SK-N-SH (cell line): Measurements from ENCODE around the gene COQ9. TPM values are rescaled to one million over a fixed set of nuclear protein-coding genes. Genes with fewer than 3 reads are reported as not detected.
A peak's percentile ranks its signal among the peaks of the same experiment; 100 is the strongest.

Experiments
- CTCF ChIA-PET: fragments of 300-600, 350-600 bp; formaldehyde crosslinking; extraction: SDS; loops from one replicate; lab custom pipeline; 2021; lab: Yijun Ruan, JAX
- POLR2A ChIA-PET: fragments of 350-600 bp; sonication (Branson Sonifier 250); formaldehyde crosslinking; extraction: SDS; loops from one replicate; lab custom pipeline; 2020; ENCODE audit warnings: antibody characterized with exemption, inconsistent platforms; lab: Yijun Ruan, JAX
- DNase-seq: peaks from one replicate; pipeline ENCODE4 v3.0.0; 2012
- H2AFZ ChIP-seq: fragments of 200-600 bp; sonication (generic); 2 replicates; pipeline ENCODE4 v1.8.1; 2016; ENCODE audit warnings: antibody characterized with exemption, mild to moderate bottlenecking, low read depth
- H3F3A ChIP-seq: fragments of 200-600 bp; sonication (generic); replicated peaks from 2 replicates; pipeline ENCODE3; 2016; ENCODE audit warnings: antibody characterized with exemption, mild to moderate bottlenecking; ENCODE audit not compliant: insufficient read depth
- H3K27ac ChIP-seq, 2 experiments: fragments of 200-500 bp in 1 of 2; fragments of 200-600 bp in 1 of 2; sonication (Bioruptor generic) in 1 of 2; sonication (generic), shearing (Covaris generic) in 1 of 2; 2 replicates each; pipeline versions ENCODE4 v1.5.1 to v1.6.1; 2014 to 2016; ENCODE audit warnings: low read depth in 2 of 2, inconsistent platforms in 1 of 2, low read length in 1 of 2, mild to moderate bottlenecking in 1 of 2, mixed read lengths in 1 of 2
- H3K27me3 ChIP-seq: fragments of 200-600 bp; sonication (generic), shearing (Covaris generic); 2 replicates; pipeline ENCODE4 v1.6.1; 2016; ENCODE audit warnings: mixed run types; ENCODE audit not compliant: insufficient read depth
- H3K36me3 ChIP-seq, 2 experiments: fragments of 200-500 bp in 1 of 2; fragments of 200-600 bp in 1 of 2; sonication (Bioruptor generic) in 1 of 2; sonication (generic) in 1 of 2; replicated peaks in 1 of 2; 2 replicates each; pipeline versions ENCODE3 to v1.5.1; 2014 to 2016; ENCODE audit warnings: low read length in 1 of 2, mild to moderate bottlenecking in 1 of 2; ENCODE audit not compliant: insufficient read depth in 2 of 2, control insufficient read depth in 1 of 2
- H3K4me1 ChIP-seq, 2 experiments: fragments of 200-500 bp in 1 of 2; fragments of 200-600 bp in 1 of 2; sonication (Bioruptor generic) in 1 of 2; sonication (generic), shearing (Covaris generic) in 1 of 2; 2 replicates each; pipeline versions ENCODE4 v1.5.1 to v1.6.1; 2014 to 2016; ENCODE audit warnings: low read depth in 1 of 2, low read length in 1 of 2, mixed run types in 1 of 2; ENCODE audit not compliant: insufficient read depth in 2 of 2, control insufficient read depth in 1 of 2
- H3K4me2 ChIP-seq: fragments of 200-600 bp; sonication (generic), shearing (Covaris generic); 2 replicates; pipeline ENCODE4 v1.6.1; 2017; ENCODE audit warnings: mixed run types
- H3K4me3 ChIP-seq, 2 experiments: fragments of 200-500 bp in 1 of 2; fragments of 200-600 bp in 1 of 2; sonication (Bioruptor generic) in 1 of 2; sonication (generic), shearing (Covaris generic) in 1 of 2; 2 replicates each; pipeline versions ENCODE4 v1.5.1 to v1.8.1; 2014 to 2016; ENCODE audit warnings: low read depth in 2 of 2, inconsistent platforms in 1 of 2, low read length in 1 of 2, mild to moderate bottlenecking in 1 of 2, mixed read lengths in 1 of 2, moderate library complexity in 1 of 2
- H3K79me2 ChIP-seq: fragments of 200-600 bp; sonication (generic); 2 replicates; pipeline ENCODE4 v1.8.1; 2017; ENCODE audit warnings: mild to moderate bottlenecking; ENCODE audit not compliant: insufficient read depth
- H3K9ac ChIP-seq: fragments of 200-600 bp; sonication (generic); 2 replicates; pipeline ENCODE4 v1.6.1; 2017; ENCODE audit warnings: mixed run types
- H3K9me2 ChIP-seq: fragments of 200-600 bp; sonication (generic); 2 replicates; pipeline ENCODE4 v1.6.1; 2017; ENCODE audit warnings: mixed run types
- H3K9me3 ChIP-seq: fragments of 200-600 bp; sonication (generic); 2 replicates; pipeline ENCODE4 v1.6.1; 2017; ENCODE audit warnings: mixed run types, mild to moderate bottlenecking, moderate library complexity
- H4K20me1 ChIP-seq: fragments of 200-600 bp; sonication (generic); 2 replicates; pipeline ENCODE4 v1.6.1; 2017; ENCODE audit warnings: mild to moderate bottlenecking, mixed run types; ENCODE audit not compliant: insufficient read depth
- CHD2 ChIP-seq: fragments of 150-350 bp; IDR thresholded peaks from 2 replicates; pipeline ENCODE4 v1.6.1; 2018; ENCODE audit warnings: low read length; ENCODE audit not compliant: partially characterized antibody
- FOXJ3 ChIP-seq: sonication (generic); formaldehyde crosslinking; IDR thresholded peaks from 2 replicates; pipeline ENCODE4 v1.5.1; 2020; ENCODE audit warnings: mild to moderate bottlenecking, missing genetic modification reagents
- FOXM1 ChIP-seq: IDR thresholded peaks from 2 replicates; pipeline ENCODE4 v1.4.0; 2012; ENCODE audit warnings: low read depth, mild to moderate bottlenecking
- JUND ChIP-seq: IDR thresholded peaks from 2 replicates; pipeline ENCODE4 v1.4.0; 2012
- NFIC ChIP-seq: IDR thresholded peaks from 2 replicates; pipeline ENCODE4 v1.4.0; 2012; ENCODE audit warnings: borderline replicate concordance
- RCOR1 ChIP-seq: fragments of 150-350 bp; IDR thresholded peaks from 2 replicates; pipeline ENCODE4 v1.6.1; 2017; ENCODE audit warnings: antibody characterized with exemption, low read length
- RXRA ChIP-seq: IDR thresholded peaks from 2 replicates; pipeline ENCODE4 v1.4.0; 2012; ENCODE audit warnings: low read depth, mild to moderate bottlenecking, borderline replicate concordance
- TCF12 ChIP-seq: IDR thresholded peaks from 2 replicates; pipeline ENCODE4 v1.4.0; 2012
- TEAD4 ChIP-seq: IDR thresholded peaks from 2 replicates; pipeline ENCODE4 v1.4.0; 2012; ENCODE audit warnings: mild to moderate bottlenecking, borderline replicate concordance; ENCODE audit not compliant: insufficient read depth
- YY1 ChIP-seq: IDR thresholded peaks from 2 replicates; pipeline ENCODE4 v1.4.0; 2012; ENCODE audit warnings: low read depth, mild to moderate bottlenecking
- WGBS: methylation state at CpG from one replicate; pipeline ENCODE4 v1.1.6; 2017; ENCODE audit warnings: low lambda C conversion rate; 5-methylcytosine and 5-hydroxymethylcytosine counted together
- polyA plus RNA-seq, 3 experiments: library from polyadenylated mRNA; depleted of rRNA; stranded (reverse); fragments of >200 nt; gene quantifications; 2 replicates each; pipeline ENCODE4 v1.2.3, GENCODE V29; 2012
- TF ChIP-seq, protein P1 (sequence below): IDR thresholded peaks from 2 replicates; pipeline ENCODE4 v1.6.1; 2012; ENCODE audit warnings: mild to moderate bottlenecking, low read depth, low read length, moderate library complexity
- TF ChIP-seq, protein P2 (sequence below): IDR thresholded peaks from 2 replicates; pipeline ENCODE4 v1.4.0; 2012; ENCODE audit warnings: low read depth, borderline replicate concordance
- TF ChIP-seq, protein P3 (sequence below): fragments of 200-600 bp; sonication (generic); IDR thresholded peaks from 2 replicates; pipeline ENCODE4 v1.6.1; 2017; ENCODE audit warnings: antibody characterized with exemption, mild to moderate bottlenecking, moderate library complexity
- TF ChIP-seq, protein P4 (sequence below): IDR thresholded peaks from 2 replicates; pipeline ENCODE4 v1.4.0; 2012; ENCODE audit warnings: low read depth, borderline replicate concordance
- TF ChIP-seq, protein P5 (sequence below): IDR thresholded peaks from 2 replicates; pipeline ENCODE4; 2012

The COQ9 gene
- polyA plus RNA-seq, 1 of the 3 experiments (the other 2 are of a cell fraction), result 81.2 TPM

DNA sequence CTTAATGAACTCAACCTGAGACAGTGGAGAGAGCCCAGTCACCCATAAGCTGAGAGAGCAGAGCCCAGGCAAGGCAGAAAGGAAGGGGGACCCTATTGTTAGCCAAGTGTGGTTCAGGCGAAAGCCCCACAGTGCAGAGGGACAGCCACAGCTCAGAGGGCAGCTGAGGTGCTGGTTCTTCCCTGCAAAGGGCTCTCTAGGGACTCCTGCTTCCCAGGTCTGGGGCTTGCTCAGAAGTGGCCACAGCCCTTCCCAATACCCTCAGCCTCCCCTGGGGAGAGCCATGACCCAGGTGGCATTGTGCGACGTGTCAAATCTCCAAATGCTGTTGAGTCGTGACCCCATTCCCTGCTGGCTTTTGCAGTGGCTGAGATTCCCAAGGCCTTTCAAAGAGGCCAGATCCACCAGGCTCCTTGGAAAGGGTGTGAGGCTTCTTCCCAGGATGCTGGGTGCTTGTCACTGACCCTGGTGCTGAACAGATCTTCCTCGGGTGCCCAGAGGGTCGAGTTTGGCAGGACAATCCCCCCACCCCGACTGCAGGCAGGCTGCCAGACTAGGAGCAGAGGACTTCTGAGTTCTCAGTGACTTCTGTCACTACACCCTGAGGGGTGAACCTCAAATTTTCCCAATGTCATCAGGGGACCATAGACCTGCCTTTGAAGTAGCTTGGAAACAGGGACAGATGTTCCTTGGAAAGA, 45.2 kb upstream of the COQ9 start:
- no peaks in the 10 kb centered on the region for H3K4me1 ChIP-seq
- no peaks in the 10 kb centered on the region for H3K9me3 ChIP-seq
- no peaks in the 10 kb centered on the region for H3F3A ChIP-seq
- no peak overlapping the region for H3K9ac ChIP-seq
- CTCF ChIA-PET, result interaction anchor here (0.9 to 1.9 kb wide), 2 partner anchors 15 to 102 kb away, joined by 6 to 8 read pairs; no protein-coding TSS in a partner anchor
- POLR2A ChIA-PET, result interaction anchor here (0.7 kb wide), 1 partner anchor 54 kb away, joined by 5 read pairs; no protein-coding TSS in a partner anchor
- no peaks in the 10 kb centered on the region for H3K9me2 ChIP-seq
- peak; percentile 1 for DNase-seq
- H3K27me3 ChIP-seq, result no peaks in the 10 kb centered on the region
- WGBS, result no CpG with 5 or more reads among the region's 7 CpGs
- H3K79me2 ChIP-seq, result no peaks in the 10 kb centered on the region
- H4K20me1 ChIP-seq, result no peaks in the 10 kb centered on the region
- H2AFZ ChIP-seq, result no peak overlapping the region
- TF ChIP-seq RXRA, result no peak
- TF ChIP-seq, protein P1, sequence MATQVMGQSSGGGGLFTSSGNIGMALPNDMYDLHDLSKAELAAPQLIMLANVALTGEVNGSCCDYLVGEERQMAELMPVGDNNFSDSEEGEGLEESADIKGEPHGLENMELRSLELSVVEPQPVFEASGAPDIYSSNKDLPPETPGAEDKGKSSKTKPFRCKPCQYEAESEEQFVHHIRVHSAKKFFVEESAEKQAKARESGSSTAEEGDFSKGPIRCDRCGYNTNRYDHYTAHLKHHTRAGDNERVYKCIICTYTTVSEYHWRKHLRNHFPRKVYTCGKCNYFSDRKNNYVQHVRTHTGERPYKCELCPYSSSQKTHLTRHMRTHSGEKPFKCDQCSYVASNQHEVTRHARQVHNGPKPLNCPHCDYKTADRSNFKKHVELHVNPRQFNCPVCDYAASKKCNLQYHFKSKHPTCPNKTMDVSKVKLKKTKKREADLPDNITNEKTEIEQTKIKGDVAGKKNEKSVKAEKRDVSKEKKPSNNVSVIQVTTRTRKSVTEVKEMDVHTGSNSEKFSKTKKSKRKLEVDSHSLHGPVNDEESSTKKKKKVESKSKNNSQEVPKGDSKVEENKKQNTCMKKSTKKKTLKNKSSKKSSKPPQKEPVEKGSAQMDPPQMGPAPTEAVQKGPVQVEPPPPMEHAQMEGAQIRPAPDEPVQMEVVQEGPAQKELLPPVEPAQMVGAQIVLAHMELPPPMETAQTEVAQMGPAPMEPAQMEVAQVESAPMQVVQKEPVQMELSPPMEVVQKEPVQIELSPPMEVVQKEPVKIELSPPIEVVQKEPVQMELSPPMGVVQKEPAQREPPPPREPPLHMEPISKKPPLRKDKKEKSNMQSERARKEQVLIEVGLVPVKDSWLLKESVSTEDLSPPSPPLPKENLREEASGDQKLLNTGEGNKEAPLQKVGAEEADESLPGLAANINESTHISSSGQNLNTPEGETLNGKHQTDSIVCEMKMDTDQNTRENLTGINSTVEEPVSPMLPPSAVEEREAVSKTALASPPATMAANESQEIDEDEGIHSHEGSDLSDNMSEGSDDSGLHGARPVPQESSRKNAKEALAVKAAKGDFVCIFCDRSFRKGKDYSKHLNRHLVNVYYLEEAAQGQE, result peak; percentile 84
- no peak overlapping the region for H3K27ac ChIP-seq
- no peaks in the 10 kb centered on the region for H3K36me3 ChIP-seq
- no peak overlapping the region for H3K4me2 ChIP-seq
- no peak overlapping the region for H3K4me3 ChIP-seq

DNA sequence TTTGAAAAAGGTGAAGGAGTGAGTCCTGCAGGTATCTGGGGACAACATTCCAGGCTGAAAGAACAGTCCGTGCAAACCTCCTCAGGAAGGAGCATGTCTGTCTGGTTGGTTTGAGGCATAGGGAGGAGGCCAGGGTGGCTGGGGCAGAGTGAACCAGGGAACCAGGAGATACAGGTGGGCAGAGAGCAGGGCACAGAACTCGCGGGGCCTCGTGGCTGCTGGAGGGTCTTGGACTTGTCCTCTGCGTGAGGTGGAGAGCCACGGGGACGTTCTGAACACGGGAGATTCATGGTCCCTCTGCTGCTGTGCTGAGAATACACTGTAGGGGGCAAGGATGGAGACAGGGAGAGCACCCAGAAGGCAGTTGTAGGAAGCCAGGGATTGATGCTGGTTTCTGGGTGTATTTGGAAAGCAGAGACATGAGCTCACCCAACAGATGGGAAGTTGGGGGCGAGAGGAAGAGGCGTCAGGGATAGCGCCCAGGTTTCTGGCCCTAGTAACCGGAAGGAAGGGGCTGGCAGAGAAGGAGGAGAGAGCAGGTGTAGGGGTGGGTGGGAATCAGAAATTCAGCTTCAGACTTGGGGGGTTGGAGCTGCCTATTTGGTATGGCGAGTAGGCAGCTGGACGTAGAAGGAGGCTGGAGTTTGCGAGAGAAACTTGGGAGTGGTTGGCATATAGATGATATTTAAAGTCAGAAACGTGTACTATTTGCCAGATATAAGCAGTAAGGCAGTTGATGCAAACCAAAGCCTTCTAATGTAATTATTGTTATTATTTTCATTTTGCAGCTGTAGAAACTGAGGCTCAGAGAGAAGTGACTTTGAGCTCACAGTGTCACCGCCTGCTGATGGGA, 43.1 kb upstream of the COQ9 start, which contains the start of gene CCL17:
CCL17 (plus strand) TSS at position 803 of the 853 bp plus-strand sequence. CDS start 9,166 bp downstream, outside the sequence.
- ChIA-PET POLR2A (interaction anchor here (0.6 kb wide), 1 partner anchor 218 kb away, joined by 5 read pairs; the partner anchor contains the start of genes PSME3IP1 and RSPRY1), CTCF (interaction anchor here (0.6 to 3.2 kb wide), 4 partner anchors 13 to 251 kb away, joined by 3 to 15 read pairs (median 6); no protein-coding TSS in a partner anchor)
- no peaks in the 10 kb centered on the region for H3K36me3 ChIP-seq
- H3K9me3 ChIP-seq, result no peaks in the 10 kb centered on the region
- no peaks in the 10 kb centered on the region for H3K9me2 ChIP-seq
- no peaks in the 10 kb centered on the region for H3K4me1 ChIP-seq
- H4K20me1 ChIP-seq, result no peaks in the 10 kb centered on the region
- DNase-seq, result no peak
- no peaks in the 10 kb centered on the region for H3K79me2 ChIP-seq
- H3F3A ChIP-seq, result no peaks in the 10 kb centered on the region
- H3K27me3 ChIP-seq, result no peaks in the 10 kb centered on the region
- no peak within 1 kb of the TSS for H3K9ac ChIP-seq
- WGBS, result 82% methylated on average over 17 of the region's 17 CpGs
- H3K4me2 ChIP-seq, result no peak within 1 kb of the TSS
- no peak within 1 kb of the TSS for H2AFZ ChIP-seq
- no peak within 1 kb of the TSS for H3K27ac ChIP-seq
- no peak within 1 kb of the TSS for H3K4me3 ChIP-seq
- TF ChIP-seq YY1 (no peak), NFIC (no peak), RCOR1 (no peak), FOXM1 (no peak), JUND (no peak), CHD2 (no peak), TEAD4 (no peak), TCF12 (no peak), FOXJ3 (CRISPR knock-in tag) (no peak)
- TF ChIP-seq, protein P2, sequence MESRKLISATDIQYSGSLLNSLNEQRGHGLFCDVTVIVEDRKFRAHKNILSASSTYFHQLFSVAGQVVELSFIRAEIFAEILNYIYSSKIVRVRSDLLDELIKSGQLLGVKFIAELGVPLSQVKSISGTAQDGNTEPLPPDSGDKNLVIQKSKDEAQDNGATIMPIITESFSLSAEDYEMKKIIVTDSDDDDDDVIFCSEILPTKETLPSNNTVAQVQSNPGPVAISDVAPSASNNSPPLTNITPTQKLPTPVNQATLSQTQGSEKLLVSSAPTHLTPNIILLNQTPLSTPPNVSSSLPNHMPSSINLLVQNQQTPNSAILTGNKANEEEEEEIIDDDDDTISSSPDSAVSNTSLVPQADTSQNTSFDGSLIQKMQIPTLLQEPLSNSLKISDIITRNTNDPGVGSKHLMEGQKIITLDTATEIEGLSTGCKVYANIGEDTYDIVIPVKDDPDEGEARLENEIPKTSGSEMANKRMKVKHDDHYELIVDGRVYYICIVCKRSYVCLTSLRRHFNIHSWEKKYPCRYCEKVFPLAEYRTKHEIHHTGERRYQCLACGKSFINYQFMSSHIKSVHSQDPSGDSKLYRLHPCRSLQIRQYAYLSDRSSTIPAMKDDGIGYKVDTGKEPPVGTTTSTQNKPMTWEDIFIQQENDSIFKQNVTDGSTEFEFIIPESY, result no peak
- TF ChIP-seq, protein P3, sequence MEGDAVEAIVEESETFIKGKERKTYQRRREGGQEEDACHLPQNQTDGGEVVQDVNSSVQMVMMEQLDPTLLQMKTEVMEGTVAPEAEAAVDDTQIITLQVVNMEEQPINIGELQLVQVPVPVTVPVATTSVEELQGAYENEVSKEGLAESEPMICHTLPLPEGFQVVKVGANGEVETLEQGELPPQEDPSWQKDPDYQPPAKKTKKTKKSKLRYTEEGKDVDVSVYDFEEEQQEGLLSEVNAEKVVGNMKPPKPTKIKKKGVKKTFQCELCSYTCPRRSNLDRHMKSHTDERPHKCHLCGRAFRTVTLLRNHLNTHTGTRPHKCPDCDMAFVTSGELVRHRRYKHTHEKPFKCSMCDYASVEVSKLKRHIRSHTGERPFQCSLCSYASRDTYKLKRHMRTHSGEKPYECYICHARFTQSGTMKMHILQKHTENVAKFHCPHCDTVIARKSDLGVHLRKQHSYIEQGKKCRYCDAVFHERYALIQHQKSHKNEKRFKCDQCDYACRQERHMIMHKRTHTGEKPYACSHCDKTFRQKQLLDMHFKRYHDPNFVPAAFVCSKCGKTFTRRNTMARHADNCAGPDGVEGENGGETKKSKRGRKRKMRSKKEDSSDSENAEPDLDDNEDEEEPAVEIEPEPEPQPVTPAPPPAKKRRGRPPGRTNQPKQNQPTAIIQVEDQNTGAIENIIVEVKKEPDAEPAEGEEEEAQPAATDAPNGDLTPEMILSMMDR, result no peak
- TF ChIP-seq, protein P4, sequence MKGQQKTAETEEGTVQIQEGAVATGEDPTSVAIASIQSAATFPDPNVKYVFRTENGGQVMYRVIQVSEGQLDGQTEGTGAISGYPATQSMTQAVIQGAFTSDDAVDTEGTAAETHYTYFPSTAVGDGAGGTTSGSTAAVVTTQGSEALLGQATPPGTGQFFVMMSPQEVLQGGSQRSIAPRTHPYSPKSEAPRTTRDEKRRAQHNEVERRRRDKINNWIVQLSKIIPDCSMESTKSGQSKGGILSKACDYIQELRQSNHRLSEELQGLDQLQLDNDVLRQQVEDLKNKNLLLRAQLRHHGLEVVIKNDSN, result no peak
- TF ChIP-seq, protein P5, sequence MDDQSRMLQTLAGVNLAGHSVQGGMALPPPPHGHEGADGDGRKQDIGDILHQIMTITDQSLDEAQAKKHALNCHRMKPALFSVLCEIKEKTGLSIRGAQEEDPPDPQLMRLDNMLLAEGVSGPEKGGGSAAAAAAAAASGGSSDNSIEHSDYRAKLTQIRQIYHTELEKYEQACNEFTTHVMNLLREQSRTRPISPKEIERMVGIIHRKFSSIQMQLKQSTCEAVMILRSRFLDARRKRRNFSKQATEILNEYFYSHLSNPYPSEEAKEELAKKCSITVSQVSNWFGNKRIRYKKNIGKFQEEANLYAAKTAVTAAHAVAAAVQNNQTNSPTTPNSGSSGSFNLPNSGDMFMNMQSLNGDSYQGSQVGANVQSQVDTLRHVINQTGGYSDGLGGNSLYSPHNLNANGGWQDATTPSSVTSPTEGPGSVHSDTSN, result no peak
